ENCODE data around the gene EPO.
A peak's percentile ranks its signal among the peaks of the same experiment; 100 is the strongest.
"Not testable (repeated sequence)": the region's sequence is repeated elsewhere in the genome, so short reads cannot be mapped to it uniquely, and the experiment has no call there.

EPO gene

DNA sequence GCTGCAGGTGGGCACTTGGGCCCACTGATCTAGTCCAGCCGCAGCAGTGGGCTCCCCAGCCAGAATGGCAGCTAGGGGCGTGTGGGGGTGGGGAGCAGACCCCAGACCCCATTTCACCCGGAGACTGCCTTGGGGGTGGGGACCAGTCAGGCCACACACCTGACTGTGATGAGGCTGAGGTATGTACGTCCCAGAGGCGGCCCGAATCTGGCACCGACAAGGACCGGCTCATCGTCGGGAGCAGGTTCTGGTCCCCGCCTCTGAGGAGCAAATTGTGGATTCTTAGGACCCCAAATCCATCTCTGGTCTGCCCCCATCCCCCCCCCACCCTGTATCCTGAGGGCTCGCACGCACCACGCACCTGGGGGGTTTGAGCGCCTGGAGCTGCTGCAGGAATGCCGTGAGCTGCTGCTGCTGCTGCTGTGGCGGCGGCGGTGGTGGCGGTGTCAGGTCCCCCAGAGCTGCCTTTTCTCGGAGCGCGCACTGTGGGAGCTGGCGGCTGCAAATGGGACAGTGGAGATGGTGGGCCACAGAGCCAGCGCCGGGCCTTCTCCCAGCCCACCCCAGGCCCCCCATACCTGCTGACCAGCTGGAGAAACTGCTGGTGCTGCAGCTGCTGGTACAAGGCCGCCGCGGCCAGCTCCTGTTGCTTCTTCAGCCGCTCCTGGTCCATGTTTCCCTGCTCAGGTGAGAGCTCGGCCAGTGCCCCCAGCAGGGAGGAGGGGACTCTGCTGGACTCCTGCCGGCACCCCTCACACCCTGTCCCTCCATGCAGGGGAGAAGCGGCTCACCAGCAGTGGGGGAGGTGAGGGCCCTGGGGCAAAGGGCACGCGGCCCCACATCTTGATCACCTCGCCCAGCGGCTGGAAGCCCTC lies 36.4 kb upstream of the EPO start:
- no peak for DNase-seq

DNA sequence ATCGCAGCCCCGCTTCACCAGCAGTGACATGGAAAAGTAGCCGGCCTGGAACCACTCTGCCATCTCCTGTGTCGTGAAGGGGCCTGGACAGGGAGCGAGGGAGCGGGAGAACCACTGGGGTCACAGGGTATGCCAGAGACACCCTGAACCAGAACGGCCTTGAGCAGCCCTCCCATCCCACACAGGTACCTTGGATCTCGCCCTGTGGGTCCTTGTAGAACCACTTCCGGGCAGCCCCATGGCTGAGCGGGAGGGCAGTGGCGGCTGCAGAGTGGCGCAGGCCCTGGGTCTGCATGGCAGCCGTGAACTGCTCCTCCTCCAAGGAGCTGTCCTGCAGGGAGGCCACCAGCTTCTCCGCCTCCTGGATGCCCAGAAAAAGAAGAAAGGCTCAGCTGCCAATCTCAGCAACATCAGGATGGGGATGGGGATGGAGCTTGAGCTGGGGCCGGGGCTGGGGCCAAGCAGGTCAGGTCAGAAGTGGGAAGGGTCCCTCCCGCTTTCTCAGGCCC lies 35.7 kb upstream of the EPO start:
- no peak for DNase-seq

DNA sequence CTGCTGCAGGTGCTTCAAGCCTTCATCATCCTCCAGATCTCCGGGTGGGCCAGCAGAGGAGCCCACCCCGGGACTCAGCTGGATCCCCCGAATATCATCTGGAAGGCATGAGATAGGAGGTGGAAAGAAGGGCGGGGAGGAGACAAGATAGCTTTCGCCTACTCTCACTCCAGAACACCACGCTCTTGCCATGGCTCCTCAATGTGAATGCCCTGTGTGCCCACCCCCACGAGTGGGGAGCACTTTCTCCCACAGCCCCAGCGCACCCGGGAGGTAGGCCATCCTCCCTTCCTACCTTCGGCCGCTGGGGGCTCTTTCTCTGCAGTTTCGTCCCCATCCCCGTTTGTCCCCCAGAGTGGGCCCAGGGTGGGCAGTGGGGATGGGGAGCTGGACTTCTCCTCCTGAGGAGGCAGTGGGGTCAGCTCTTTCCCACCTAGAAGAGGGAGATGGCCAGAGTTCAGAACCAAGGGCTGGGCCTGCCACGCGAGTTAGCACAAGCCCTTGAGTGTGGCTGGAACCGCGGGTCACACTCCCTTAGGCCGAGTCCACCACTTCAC lies 35.1 kb upstream of the EPO start:
- DNase-seq = no peak

DNA sequence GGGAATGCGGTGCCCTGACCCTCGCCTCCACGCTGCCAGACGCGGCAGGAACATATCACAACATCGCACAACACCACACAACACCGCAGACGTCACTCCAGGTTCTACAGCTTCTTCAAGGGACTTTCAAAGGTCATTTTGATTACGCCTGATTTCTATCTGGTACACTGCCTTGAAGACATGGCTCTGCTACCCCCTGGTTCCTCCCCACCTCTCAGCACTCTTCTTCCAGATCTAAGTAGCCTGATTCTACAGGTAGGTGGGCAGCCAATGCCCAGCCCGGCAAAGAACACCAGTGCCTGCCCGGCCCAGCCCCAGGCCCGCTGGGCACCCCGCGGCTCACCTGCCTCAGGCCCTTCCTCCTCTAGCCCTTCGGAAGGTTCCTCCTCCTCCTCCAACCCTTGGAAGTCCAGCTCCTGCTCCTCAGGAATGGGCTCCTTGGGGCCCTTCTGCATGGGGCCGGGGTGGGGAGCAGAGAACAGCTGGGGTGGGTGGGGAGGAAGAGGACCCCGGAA lies 34.6 kb upstream of the EPO start:
- no peak for DNase-seq

DNA sequence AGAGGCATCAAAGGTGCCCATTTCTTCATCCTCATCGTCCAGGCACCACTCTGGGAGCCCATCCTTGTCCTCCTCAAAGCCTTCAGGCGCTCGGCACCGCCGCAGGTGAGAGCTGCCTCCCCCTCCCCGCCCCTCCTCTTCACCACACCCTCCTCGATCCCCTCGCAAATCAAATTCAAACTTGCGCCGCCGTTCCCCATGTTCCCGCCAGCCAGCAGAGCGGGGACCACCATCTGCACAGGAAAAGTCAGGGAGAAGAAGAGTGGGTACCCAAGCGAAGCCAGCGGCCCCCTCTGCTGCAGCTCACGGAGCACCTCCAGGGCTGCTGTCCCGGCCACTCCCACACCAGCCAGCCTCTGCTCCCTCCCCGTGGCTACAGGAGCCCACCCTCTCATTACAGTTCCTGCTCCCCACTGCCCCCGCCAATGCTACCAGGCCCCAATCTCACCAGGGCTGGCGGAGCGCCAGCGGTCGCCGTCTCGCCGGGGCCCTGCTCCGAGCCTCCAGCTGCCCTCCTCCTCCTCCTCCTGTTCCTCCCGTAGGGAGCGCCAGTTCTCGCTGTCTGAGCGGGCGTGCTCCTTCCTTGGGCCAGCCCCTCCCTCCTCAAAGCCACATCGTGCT lies 34.0 kb upstream of the EPO start:
- no peak for DNase-seq

DNA sequence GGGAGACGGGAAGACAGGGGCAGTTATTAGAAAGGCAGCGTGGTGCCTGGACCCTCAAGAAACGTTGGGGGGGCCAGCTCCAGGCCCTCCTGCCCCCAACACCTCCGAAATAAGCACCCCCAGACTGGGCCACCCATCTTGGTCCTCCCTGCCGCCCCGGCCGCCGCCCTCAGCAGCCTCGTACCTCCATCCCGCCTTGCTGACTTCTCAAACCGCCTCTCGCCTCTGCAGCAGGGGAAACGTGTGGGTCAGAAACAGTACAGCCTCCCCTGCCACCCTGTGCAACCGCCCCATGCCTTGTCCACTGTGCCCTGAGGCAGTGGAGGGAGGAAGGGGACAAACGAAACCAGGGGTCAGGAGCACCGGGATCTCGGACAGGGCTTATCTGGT lies 33.5 kb upstream of the EPO start:
- no peak for DNase-seq

DNA sequence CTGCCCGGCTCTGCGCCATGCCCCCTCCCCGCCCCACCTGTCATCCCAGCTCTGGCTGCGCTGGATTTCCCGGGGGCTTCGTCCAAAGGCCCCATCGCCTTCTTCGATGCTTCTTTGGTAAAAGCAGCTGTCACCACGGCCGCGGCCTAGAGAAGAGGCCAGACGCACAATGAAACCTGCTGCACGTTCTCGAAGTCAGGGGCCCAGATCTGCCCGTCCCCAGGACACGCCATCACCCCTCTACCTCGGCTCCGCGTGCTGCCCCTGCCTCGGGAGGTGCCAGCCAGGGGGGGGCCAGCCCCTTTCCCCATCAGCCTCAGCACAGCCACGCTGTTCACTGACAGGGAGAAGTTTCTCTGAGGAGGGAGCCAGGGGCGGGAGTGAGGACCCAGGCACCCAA lies 33.0 kb upstream of the EPO start:
- no peak for DNase-seq

DNA sequence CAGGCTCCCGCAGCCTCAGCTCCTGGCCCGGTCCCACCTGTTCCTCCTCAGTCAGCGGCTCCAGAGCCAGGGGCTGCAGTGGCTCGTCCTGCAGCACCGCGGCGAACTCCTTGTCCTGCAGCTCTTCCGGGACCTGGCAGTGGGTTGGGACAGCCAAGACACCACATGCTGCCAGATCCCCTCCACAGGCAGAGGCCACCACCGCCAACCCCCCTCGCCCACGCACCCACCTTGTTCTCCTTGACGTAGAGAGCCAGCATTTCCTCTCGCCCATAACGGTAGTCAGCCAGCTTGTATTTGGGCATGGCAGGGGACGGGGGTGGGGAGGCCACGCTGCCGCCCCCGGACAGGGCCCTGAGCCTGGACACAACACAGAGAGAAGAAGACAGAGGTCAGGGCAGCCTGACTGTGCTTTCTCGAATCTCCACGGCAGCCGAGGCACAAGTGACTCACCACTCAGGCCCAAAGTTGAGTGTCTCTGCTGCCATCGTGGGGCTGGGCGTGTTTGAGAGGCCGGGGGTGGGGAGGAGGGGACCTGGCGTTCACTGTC lies 32.4 kb upstream of the EPO start:
- no peak for DNase-seq

DNA sequence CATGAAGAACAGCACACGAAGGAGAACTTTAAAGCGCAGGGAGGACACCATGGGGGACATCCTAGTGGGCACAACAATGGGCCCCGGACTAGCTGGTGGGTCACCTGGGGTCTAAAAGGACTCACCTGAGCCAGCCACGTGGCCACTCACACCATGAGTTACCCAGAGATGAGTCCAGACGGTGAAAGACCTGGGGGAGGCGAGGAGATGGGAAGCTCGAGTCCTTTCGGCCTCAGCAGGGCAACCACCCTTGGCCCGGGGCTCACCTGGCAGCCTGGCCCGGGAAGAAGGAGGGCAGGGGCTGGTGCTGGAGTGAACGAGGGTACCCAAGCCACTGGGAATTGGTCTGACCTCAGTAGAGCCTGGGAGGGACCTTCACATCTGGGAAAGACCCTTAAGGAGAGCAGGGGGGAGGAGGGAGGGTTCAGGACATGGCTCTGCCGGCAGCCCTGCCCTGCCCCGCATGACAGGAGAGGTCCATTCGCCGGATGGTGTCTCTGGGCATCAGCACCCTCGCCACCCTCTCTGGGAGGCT lies 31.9 kb upstream of the EPO start:
- no peak for DNase-seq

DNA sequence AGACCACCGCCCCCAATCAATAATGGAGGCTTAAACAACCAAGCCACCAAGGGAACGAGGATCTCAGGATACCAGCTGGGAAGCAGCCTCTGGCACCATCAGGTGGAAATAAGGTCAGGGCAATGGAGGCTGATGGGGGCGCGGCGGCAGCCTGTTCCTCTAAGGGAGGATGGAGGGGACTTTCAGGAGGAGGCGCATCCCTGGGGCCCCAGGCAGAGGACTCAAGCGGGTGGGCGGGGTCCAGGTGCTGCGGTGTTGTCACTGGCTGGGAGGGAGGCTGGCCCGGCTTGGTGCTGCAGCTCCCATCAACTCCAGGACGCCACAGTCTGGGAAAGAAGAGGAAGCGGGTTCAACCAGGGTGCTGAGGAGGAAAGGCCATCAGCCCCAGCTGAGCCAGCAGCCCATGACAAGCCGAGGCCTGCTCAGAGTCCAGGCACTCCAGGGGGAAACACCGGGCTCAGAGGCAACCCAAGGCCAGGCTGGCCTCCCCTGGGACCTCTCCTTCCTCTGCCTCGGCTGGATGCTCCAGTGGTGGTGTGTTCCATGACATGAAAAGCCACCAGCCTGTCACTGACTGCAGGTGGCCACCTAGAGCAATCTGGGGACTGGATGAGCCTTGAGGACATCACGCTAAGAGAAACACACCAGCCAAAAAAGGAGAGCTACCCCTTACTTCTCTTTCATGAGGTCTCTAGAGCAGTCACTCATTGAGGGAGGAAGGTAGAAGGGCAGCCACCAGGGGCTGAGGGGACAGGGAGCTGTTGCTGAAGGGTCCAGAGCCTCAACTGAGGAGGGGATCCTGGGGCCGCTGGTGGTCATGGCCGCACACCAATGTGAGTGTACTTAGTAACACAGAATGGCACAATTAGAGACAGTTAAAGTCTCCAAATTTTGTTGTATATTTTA lies 30.8 kb upstream of the EPO start:
- DNase-seq = no peak

DNA sequence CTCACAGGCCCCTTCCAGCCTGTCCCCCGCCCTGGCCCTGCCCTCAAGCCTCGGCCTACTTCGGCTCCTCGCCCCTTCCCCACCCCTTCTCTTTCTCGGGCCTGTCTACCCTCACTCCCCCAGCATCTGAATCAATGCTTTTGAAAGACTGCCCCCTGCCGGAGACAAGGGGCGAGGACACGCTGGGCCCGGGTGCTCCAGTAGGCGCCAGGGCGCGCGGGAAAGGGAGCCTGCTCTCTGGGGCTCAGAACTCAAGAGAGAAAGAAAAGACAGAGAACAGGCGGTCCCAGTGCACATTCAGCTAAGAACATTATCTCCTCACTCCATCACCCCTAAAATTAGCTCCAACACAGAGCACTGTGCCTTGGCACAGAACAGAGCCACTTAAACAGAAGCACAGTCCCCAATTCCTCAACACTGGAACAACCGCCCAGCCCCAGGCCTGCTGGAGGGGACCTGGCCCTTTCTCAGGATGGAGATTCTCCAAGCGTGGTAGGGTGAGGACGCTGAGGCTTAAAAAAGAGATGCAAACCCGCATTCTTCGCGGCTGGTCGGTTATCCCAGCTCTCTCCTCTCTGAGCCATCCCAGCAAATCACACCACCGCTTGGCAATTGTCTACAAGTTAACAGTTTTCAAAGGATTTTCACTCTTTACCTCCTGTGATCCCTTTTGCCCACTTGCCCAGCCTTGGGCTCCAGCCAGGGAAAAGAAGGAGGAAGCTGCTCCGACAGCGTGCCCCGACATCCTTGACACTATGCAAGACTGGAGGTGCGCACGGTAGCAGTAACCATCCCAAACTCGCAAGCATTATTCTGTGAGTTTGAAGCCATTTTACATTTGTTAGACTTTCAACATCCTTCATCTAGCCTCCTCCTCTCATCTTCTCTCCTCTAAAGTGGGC lies 28.3 kb upstream of the EPO start:
- peak; percentile 70 for DNase-seq

DNA sequence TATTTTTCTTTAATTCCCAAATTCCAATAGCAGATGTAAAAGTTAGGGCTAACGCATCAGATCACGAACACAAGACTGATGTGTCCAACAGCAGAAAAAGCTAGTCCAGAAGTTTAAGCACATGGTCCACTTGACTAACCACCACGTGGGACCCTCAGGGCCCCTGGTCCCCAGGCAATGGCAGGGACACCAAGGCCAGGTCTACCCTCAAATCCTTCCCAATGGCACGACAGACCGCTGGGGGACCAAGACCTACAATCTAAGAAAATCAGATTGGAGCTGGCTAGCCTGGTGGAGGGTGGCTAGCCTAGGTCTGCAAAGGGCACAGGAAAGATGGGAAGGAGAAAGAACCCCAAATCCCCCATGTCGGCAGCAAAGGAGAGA lies 27.7 kb upstream of the EPO start:
- no peak for DNase-seq

DNA sequence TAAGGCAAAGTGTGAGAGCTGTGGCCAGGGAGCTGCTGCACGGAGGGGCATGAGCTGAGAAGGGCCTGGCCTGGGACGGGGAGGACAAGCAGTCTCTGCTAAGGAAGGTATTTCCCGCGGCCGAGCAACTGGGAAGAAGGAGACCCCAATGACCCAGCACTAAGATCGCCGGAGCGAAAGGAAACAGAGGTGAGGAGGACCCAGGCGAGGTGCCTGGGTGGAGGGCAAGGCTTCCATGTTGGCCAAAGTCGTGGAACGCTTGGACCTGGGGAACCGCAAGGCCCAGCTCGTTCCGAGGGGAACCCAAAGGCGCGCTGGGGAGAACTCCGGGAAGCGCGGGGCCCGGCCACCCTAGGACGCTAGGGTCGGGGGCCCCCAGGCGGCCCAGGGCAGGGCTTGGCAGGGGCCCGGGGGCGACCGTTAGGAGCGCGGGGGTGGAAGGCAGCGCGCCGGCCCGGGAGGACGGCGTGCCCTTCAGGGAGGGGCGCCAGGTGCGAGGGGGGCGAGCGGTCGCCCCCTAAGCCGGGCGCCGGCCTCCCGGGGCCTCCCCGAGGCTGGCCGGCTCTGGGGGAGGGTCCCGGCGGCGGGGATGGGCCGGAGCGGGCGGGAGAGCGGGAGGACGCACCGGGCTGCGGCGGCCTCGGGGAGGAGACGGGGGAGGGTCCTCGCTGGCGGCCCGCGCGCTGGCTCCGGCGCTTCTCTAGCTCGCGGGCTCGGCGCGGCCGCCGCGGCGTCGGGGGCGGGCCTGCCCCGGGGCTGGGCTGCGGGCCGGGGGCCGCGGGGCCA lies 26.8 kb upstream of the EPO start:
- no peak for DNase-seq

DNA sequence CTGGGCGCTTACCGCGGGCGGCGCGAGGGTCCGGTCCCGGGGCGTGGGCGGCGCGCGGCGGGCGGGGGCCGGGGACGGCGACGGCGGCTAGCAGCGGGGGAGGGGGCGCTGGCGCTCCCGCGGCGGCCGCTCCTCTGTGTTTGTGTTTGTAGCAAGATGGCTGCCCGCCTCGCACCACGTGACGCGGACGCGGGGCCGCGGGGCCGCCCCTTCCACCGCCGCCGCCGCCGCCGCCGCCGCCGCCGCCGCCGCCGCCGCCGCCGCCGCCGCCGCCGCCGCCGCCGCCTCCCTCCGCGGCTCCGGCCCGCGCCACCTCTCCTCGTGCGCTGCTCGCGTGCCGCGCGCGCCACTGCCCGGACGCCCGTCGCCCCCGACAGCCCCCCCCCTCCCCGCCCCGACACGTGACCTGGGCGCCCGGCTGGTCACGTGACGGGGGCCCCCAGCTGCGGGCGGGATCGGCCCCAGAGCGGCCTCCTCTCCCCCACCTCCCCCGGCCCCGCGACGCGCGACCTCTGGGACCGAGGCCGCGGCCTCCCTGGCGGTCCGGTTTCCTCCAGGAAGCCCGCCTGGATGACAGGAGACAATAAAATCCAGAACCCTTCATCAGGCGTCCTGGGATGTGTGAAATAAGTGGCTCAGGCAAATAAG lies 26.0 kb upstream of the EPO start, which contains the start of gene GIGYF1:
TSS of gene GIGYF1 (minus strand) at position 153 of the 648 bp plus-strand sequence. CDS start 6,012 bp downstream, outside the sequence.
- peak; percentile 71 for DNase-seq

DNA sequence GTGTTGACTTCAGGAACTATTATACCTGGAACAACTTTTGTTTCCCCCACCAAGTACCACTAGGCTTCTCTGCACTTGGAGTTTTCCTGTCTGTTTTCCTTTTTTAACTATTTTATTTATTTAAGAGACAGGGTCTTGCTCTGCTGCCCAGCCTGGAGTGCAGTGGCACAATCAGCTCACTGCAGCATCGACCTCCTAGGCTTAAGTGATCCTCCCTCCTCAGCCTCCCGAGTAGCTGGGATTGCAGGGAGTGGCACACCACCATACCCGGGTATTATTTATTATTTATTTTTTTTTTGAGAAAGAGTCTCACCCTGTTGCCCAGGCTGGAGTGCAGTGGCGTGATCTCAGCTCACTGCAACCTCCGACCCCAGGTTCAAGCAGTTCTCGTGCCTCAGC lies 24.1 kb upstream of the EPO start:
- DNase-seq = no peak

DNA sequence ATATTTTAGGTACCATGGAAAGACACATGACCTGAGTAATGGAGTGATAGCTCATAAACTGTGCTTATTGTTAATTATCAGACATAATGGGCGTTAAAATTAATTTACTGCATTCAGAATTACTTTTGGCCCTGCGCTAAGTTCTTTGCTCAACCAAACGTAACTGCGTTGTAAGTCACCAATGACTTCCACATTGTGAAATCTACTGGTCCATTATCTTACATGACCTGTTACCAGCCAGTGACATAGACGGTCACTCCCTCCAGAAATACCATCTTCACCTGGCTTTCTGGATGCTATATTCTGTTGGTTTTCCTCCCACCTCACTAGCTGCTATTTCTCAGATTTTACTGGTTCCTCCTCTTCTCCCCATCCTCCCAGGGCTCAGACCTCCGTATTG lies 21.2 kb upstream of the EPO start:
- DNase-seq = no peak

DNA sequence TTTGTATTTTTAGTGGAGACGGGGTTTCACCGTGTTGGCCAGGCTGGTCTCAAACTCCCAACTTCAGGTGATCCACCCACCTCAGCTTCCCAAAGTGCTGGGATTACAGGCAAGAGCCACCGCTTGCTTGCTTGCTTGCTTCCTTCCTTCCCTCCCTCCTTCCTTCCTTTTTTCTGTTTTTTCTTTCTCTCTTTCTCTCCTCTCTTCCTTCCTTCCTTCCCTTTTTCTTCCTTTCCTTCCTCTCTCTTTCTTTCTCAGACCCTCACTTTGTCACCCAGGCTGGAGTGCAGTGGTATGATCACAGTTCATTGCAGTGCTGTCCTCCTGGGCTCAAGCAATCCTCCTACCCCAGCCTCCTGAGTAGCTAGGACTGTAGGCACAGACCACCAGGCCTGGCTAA lies 19.2 kb upstream of the EPO start:
- DNase-seq = not testable (repeated sequence)

DNA sequence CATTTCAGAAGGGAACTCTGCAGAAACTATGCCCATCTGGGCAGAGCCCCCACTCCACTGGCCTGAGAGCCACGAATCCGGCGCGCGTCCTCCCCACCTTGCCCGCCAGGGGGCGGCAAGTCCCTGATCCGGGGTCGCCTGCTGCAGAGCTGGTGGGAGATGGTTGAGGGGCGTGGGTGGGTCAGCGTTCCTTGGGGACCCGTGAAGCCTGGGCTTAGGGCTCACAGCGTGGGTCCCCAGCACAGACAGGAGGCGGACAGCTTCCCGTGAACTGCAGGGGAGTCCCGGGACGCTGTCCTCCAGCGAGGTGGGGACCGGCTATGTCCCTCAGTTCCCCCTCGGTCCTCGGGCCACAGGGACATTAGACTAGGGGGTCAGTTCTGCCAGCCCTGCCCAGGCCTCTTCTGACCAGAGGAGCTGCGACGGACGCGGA lies 14.9 kb upstream of the EPO start:
- peak; percentile 69 for DNase-seq

Data from fibroblast of skin of right biceps (primary cell).